Fibroblast of skin of left biceps (primary cell): ENCODE measurements around the gene TTC33.
"Not testable (repeated sequence)": the region's sequence is repeated elsewhere in the genome, so short reads cannot be mapped to it uniquely, and the experiment has no call there.

ENCODE experiments used
- DNase-seq, 2 experiments: peaks; one replicate each; pipeline ENCODE4 v3.0.0-alpha.2; 2013; ENCODE audit warnings: low read depth in 2 of 2

Gene TTC33

GRCh38 chr5:40653221-40654022, 102.3 kb downstream of the TTC33 start:
- no peak for DNase-seq

GRCh38 chr5:40652441-40653220, 103.1 kb downstream of the TTC33 start:
- no peak for DNase-seq

- no peak for DNase-seq
These were observed 104.6 kb downstream of the TTC33 start for GRCh38 chr5:40651201-40651600.

GRCh38 chr5:40649463-40650030, 106.2 kb downstream of the TTC33 start:
- DNase-seq, result no peak

- DNase-seq, result no peak
These were observed 107.6 kb downstream of the TTC33 start for GRCh38 chr5:40648150-40648549.

- DNase-seq, result no peak
These were observed 109.5 kb downstream of the TTC33 start for GRCh38 chr5:40646266-40646665.

- DNase-seq, result not testable (repeated sequence)
These were observed 116.2 kb downstream of the TTC33 start for GRCh38 chr5:40639531-40639930.

GRCh38 chr5:40634593-40634992, 121.2 kb downstream of the TTC33 start:
- DNase-seq, result no peak

GRCh38 chr5:40634154-40634553, 121.6 kb downstream of the TTC33 start:
- DNase-seq, result no peak

GRCh38 chr5:40631236-40631635, 124.5 kb downstream of the TTC33 start:
- no peak for DNase-seq

- DNase-seq, result no peak
These were observed 125.6 kb downstream of the TTC33 start for GRCh38 chr5:40630126-40630525.

- DNase-seq, result no peak
These were observed 127.4 kb downstream of the TTC33 start for GRCh38 chr5:40628407-40628806.

- DNase-seq, result no peak
These were observed 128.1 kb downstream of the TTC33 start for GRCh38 chr5:40627706-40628105.

- DNase-seq, result no peak
These were observed 129.0 kb downstream of the TTC33 start for GRCh38 chr5:40626801-40627200.

GRCh38 chr5:40623480-40624420, 132.0 kb downstream of the TTC33 start:
- no peak for DNase-seq

- no peak for DNase-seq
These were observed 133.1 kb downstream of the TTC33 start for GRCh38 chr5:40622463-40623252.

GRCh38 chr5:40619421-40619820, 136.3 kb downstream of the TTC33 start:
- DNase-seq, result no peak

GRCh38 chr5:40618926-40619325, 136.8 kb downstream of the TTC33 start:
- no peak for DNase-seq

- no peak for DNase-seq
These were observed 139.0 kb downstream of the TTC33 start for GRCh38 chr5:40616781-40617180.

GRCh38 chr5:40615586-40616170, 140.1 kb downstream of the TTC33 start:
- no peak for DNase-seq
